Measurements from ENCODE around the gene E4F1.
"Not testable (repeated sequence)": the region's sequence is repeated elsewhere in the genome, so short reads cannot be mapped to it uniquely, and the experiment has no call there.

E4F1 gene

GRCh38 chr16:2232094-2232990 is 9.0 kb downstream of the E4F1 start:
- no peak for DNase-seq

GRCh38 chr16:2233046-2233775 is 9.8 kb downstream of the E4F1 start:
- no peak for DNase-seq

GRCh38 chr16:2233872-2234812 is 10.8 kb downstream of the E4F1 start:
- DNase-seq, result no peak

GRCh38 chr16:2234813-2235170 is 11.4 kb downstream of the E4F1 start:
- DNase-seq, result no peak

- no peak for DNase-seq
These were observed 11.9 kb downstream of the E4F1 start for GRCh38 chr16:2235234-2235651.

GRCh38 chr16:2235695-2236336 is 12.4 kb downstream of the E4F1 start:
- no peak for DNase-seq

GRCh38 chr16:2236337-2237101 is 13.1 kb downstream of the E4F1 start, which contains the start of gene DNASE1L2:
Gene DNASE1L2, plus strand, starts transcription at chr16:2236444. Its CDS starts 373 bp downstream, at chr16:2236817.
- DNase-seq, result no peak

GRCh38 chr16:2237102-2237482 is 13.7 kb downstream of the E4F1 start:
- no peak for DNase-seq

GRCh38 chr16:2237493-2238149 is 14.2 kb downstream of the E4F1 start:
- DNase-seq, result no peak

- DNase-seq, result no peak
These were observed 14.9 kb downstream of the E4F1 start for GRCh38 chr16:2238150-2238837.

- no peak for DNase-seq
These were observed 15.7 kb downstream of the E4F1 start for GRCh38 chr16:2238838-2239675.

GRCh38 chr16:2240331-2240730 is 16.9 kb downstream of the E4F1 start:
- DNase-seq, result not testable (repeated sequence)

- no peak for DNase-seq
These were observed 19.2 kb downstream of the E4F1 start for GRCh38 chr16:2242598-2242997.

GRCh38 chr16:2243031-2243528 is 19.7 kb downstream of the E4F1 start:
- no peak for DNase-seq

GRCh38 chr16:2243781-2244180 is 20.4 kb downstream of the E4F1 start:
- no peak for DNase-seq

GRCh38 chr16:2244301-2244700 is 20.9 kb downstream of the E4F1 start:
- no peak for DNase-seq

GRCh38 chr16:2244926-2245795 is 21.8 kb downstream of the E4F1 start:
- no peak for DNase-seq

GRCh38 chr16:2246301-2246885 is 23.0 kb downstream of the E4F1 start:
- DNase-seq, result no peak

All from NCI-H1105 (cell line).